Mucosa of descending colon (tissue), 3 donors: ENCODE results near the gene CLPSL1. TPM values are rescaled to one million over a fixed set of nuclear protein-coding genes. Genes with fewer than 3 reads are reported as not detected.

ENCODE experiments used
- ATAC-seq: fragments of 200-7000 bp; cut with Tn5 transposase; one replicate; pipeline ENCODE4 v1.9.1; 2020; ENCODE audit warnings: mild to moderate bottlenecking, moderate library complexity
- DNase-seq, 3 donors: peaks; one replicate each; pipeline ENCODE4 v3.0.0-alpha.2; 2020
- H3K36me3 ChIP-seq: fragments of 200-600 bp; one replicate; pipeline ENCODE4 v1.8.0; 2021; ENCODE audit warnings: low read depth, mild to moderate bottlenecking
- H3K4me1 ChIP-seq: fragments of 200-600 bp; one replicate; pipeline ENCODE4 v1.8.0; 2021; ENCODE audit warnings: low read depth, mild to moderate bottlenecking
- H3K4me3 ChIP-seq: fragments of 200-600 bp; one replicate; pipeline ENCODE4 v1.8.0; 2021; ENCODE audit warnings: mild to moderate bottlenecking
- H3K9me3 ChIP-seq: fragments of 200-600 bp; one replicate; pipeline ENCODE4 v1.8.0; 2021; ENCODE audit warnings: mild to moderate bottlenecking
- intact Hi-C, 2 donors: fragments of 100-400 bp; cut with DNase I in 1 of 2; cut with micrococcal nuclease in 1 of 2; formaldehyde crosslinking; loops; one replicate each; pipeline versions ENCODE4 v1.11.0 to v1.11.1; 2022; cut with DNase I, micrococcal nuclease
- total RNA-seq, 3 donors: library from RNA; stranded (reverse); fragmentation: NEBNext Ultra II Directional in 2 of 3; extraction: Animal tissue kit (Norgen Biotek cat#: 25700) in 2 of 3; gene quantifications; one replicate each; pipeline versions ENCODE4 v1.2.1 to v1.2.4, GENCODE V29; 2021 to 2023
- TF ChIP-seq, protein P1 (sequence below): fragments of 200-600 bp; IDR thresholded peaks from one replicate; pipeline ENCODE4 v1.8.0; 2022; ENCODE audit warnings: antibody characterized with exemption, mild to moderate bottlenecking
- donor health status: DM: no; HTN: no; CAD: no; lungs with moderate emphysema.
- donor health status: DM: no; HTN: no; CAD: no.
- donor health status: DM: no; HTN: yes; CAD: no.

The CLPSL1 gene
- total RNA-seq, 3 donors from 2014 or later, result not detected

DNA sequence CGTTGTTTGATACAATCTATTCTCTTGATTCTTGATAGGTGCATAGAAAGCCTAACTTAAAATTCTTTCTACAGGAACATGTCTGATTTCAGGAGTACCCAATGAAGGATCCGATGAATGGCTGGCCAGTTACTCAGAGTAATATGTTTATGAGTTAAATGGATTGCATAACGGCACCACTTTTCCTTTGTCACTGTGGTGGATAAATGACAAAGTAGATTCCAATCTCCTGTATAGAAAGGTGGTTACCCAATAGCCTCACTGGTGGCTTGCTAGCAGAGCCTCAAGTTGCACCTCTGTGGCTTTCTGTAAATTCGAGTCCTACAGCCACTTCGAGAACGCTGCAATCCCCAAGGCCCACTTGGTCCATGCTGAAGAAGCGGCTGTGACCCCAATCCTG is 52.7 kb downstream of the CLPSL1 start:
- no peak for ATAC-seq
- DNase-seq, result no peak
- TF ChIP-seq, protein P1, sequence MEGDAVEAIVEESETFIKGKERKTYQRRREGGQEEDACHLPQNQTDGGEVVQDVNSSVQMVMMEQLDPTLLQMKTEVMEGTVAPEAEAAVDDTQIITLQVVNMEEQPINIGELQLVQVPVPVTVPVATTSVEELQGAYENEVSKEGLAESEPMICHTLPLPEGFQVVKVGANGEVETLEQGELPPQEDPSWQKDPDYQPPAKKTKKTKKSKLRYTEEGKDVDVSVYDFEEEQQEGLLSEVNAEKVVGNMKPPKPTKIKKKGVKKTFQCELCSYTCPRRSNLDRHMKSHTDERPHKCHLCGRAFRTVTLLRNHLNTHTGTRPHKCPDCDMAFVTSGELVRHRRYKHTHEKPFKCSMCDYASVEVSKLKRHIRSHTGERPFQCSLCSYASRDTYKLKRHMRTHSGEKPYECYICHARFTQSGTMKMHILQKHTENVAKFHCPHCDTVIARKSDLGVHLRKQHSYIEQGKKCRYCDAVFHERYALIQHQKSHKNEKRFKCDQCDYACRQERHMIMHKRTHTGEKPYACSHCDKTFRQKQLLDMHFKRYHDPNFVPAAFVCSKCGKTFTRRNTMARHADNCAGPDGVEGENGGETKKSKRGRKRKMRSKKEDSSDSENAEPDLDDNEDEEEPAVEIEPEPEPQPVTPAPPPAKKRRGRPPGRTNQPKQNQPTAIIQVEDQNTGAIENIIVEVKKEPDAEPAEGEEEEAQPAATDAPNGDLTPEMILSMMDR, result no peak
- Histone ChIP-seq H3K4me3 (no peak overlapping the region), H3K36me3 (peaks cover 5% of the 10 kb centered on the region), H3K9me3 (no peaks in the 10 kb centered on the region), H3K4me1 (no peaks in the 10 kb centered on the region)
- intact Hi-C loops, result no loop called here

Other genes starting within 250 kb of the CLPSL1 start
- gene FKBP5, start 92.1 kb upstream of the CLPSL1 start, total RNA-seq, result 100 to 1,000 TPM in 2 of 3 donors, 10 to 100 TPM in 1; 22.1 to 174 (median 150) TPM
- gene ARMC12, start 44.0 kb upstream of the CLPSL1 start, total RNA-seq, result under 1 TPM; 0.31 to 0.55 (median 0.44) TPM
- gene CLPSL2, start 4.4 kb upstream of the CLPSL1 start, total RNA-seq, result not detected
- gene CLPS, start 16.3 kb downstream of the CLPSL1 start, total RNA-seq, result not detected
- under 1 TPM in 1 of 3 donors, not detected in 2; 0.19 TPM for gene LHFPL5, start 24.3 kb downstream of the CLPSL1 start, total RNA-seq
- gene SRPK1, start 140.1 kb downstream of the CLPSL1 start, total RNA-seq, result 10 to 100 TPM; 57.3 to 84.3 (median 75.8) TPM
- 1 to 10 TPM in 1 of 3 donors, under 1 TPM in 2; 0.28 to 1.0 (median 0.35) TPM for gene SLC26A8, start 243.6 kb downstream of the CLPSL1 start, total RNA-seq
- 10 to 100 TPM; 56.1 to 67.7 (median 63.2) TPM for gene MAPK14, start 246.8 kb downstream of the CLPSL1 start, total RNA-seq